Neural progenitor cell (in vitro differentiated cells): Measurements from ENCODE around the gene PHYH. TPM values are rescaled to one million over a fixed set of nuclear protein-coding genes. Genes with fewer than 3 reads are reported as not detected.

Source experiments
- DNase-seq: peaks from one replicate; pipeline ENCODE4 v3.0.0-alpha.2; 2016; ENCODE audit warnings: low spot score
- H2AFZ ChIP-seq: fragments of 200-600 bp; sonication (generic); replicated peaks from 2 replicates; pipeline ENCODE4 v1.6.1; 2016; ENCODE audit warnings: antibody characterized with exemption
- H3F3A ChIP-seq: fragments of 200-600 bp; sonication (generic); 2 replicates; pipeline ENCODE4 v1.6.1; 2016; ENCODE audit warnings: antibody characterized with exemption, low read depth
- H3K27ac ChIP-seq: fragments of 200-600 bp; sonication (generic); 2 replicates; pipeline ENCODE4 v1.5.1; 2016; ENCODE audit warnings: mild to moderate bottlenecking
- H3K27me3 ChIP-seq: fragments of 200-600 bp; sonication (generic); 2 replicates; pipeline ENCODE4 v1.6.1; 2016; ENCODE audit warnings: mild to moderate bottlenecking, moderate library complexity
- H3K36me3 ChIP-seq: fragments of 200-600 bp; sonication (generic); 2 replicates; pipeline ENCODE4 v1.5.1; 2016
- H3K4me1 ChIP-seq: fragments of 200-600 bp; sonication (generic); 2 replicates; pipeline ENCODE4 v1.6.1; 2016; ENCODE audit warnings: mixed run types
- H3K4me2 ChIP-seq: fragments of 200-600 bp; sonication (generic); 2 replicates; pipeline ENCODE4 v1.6.1; 2016
- H3K4me3 ChIP-seq: fragments of 200-600 bp; sonication (generic); 2 replicates; pipeline ENCODE4 v1.5.1; 2016
- H3K79me2 ChIP-seq: fragments of 200-600 bp; sonication (generic); 2 replicates; pipeline ENCODE4 v1.6.1; 2016; ENCODE audit warnings: low read depth
- H3K9ac ChIP-seq: fragments of 200-600 bp; sonication (generic); 2 replicates; pipeline ENCODE4 v1.6.1; 2016
- H3K9me3 ChIP-seq: fragments of 200-600 bp; sonication (generic); 2 replicates; pipeline ENCODE4 v1.5.1; 2016; ENCODE audit warnings: low read depth
- H4K20me1 ChIP-seq: fragments of 200-600 bp; sonication (generic); 2 replicates; pipeline ENCODE4 v1.6.1; 2016; ENCODE audit warnings: low read depth
- H3K27ac Mint-ChIP-seq: 3 replicates; pipeline ENCODE4 v1.8.0; 2021; ENCODE audit warnings: mixed read lengths
- H3K27me3 Mint-ChIP-seq: 2 replicates; pipeline ENCODE4 v1.8.0; 2022; ENCODE audit warnings: low read depth, mild to moderate bottlenecking, inconsistent platforms, moderate library complexity, mixed read lengths; ENCODE audit not compliant: insufficient read depth
- H3K36me3 Mint-ChIP-seq: 3 replicates; pipeline ENCODE4 v1.8.0; 2021; ENCODE audit warnings: mixed read lengths
- H3K4me1 Mint-ChIP-seq: 3 replicates; pipeline ENCODE4 v1.8.0; 2021; ENCODE audit warnings: mixed read lengths
- H3K4me3 Mint-ChIP-seq: 3 replicates; pipeline ENCODE4 v1.8.0; 2021; ENCODE audit warnings: mild to moderate bottlenecking, moderate library complexity, mixed read lengths
- H3K9me3 Mint-ChIP-seq: 3 replicates; pipeline ENCODE4 v1.8.0; 2020; ENCODE audit warnings: mixed read lengths
- CTCF ChIP-seq: fragments of 200-600 bp; sonication (generic); IDR thresholded peaks from 2 replicates; pipeline ENCODE4 v1.5.1; 2017; ENCODE audit warnings: antibody characterized with exemption, mild to moderate bottlenecking
- EZH2 ChIP-seq: fragments of 200-600 bp; sonication (generic); IDR thresholded peaks from 2 replicates; pipeline ENCODE4 v1.6.1; 2017; ENCODE audit warnings: antibody characterized with exemption, mild to moderate bottlenecking, moderate library complexity
- EZH2phosphoT487 ChIP-seq: fragments of 200-600 bp; sonication (generic); IDR thresholded peaks from 2 replicates; pipeline ENCODE4 v1.6.1; 2017; ENCODE audit warnings: antibody characterized with exemption
- total RNA-seq: library from RNA; depleted of rRNA; stranded (reverse); fragments of >200 nt; gene quantifications from 2 replicates; pipeline ENCODE4 v1.2.3, GENCODE V29; 2015; ENCODE audit warnings: low replicate concordance

PHYH gene
- total RNA-seq, 1 donor from 2014 or later, result 22.2 TPM

- H3K27ac ChIP-seq, result no peak overlapping the region
- no peaks in the 10 kb centered on the region for H4K20me1 ChIP-seq
- no peak overlapping the region for H3K4me3 ChIP-seq
- no peak overlapping the region for H3K4me2 ChIP-seq
- H3K27me3 ChIP-seq, result no peaks in the 10 kb centered on the region
- H3K36me3 ChIP-seq, result peaks cover 19% of the 10 kb centered on the region
- peaks cover 2% of the 10 kb centered on the region for H3K27me3 Mint-ChIP-seq
- H3K4me1 Mint-ChIP-seq, result peaks cover 11% of the 10 kb centered on the region
- peaks cover 56% of the 10 kb centered on the region for H3K36me3 Mint-ChIP-seq
- H2AFZ ChIP-seq, result no peak overlapping the region
- H3K9ac ChIP-seq, result no peak overlapping the region
- no peak for DNase-seq
- no peak overlapping the region for H3K27ac Mint-ChIP-seq
- H3K9me3 ChIP-seq, result no peaks in the 10 kb centered on the region
- H3K79me2 ChIP-seq, result no peaks in the 10 kb centered on the region
- no peak overlapping the region for H3K4me3 Mint-ChIP-seq
- no peaks in the 10 kb centered on the region for H3K9me3 Mint-ChIP-seq
- TF ChIP-seq EZH2phosphoT487 (no peak), EZH2 (no peak), CTCF (no peak)
- peaks cover 7% of the 10 kb centered on the region for H3F3A ChIP-seq
- H3K4me1 ChIP-seq, result peaks cover 12% of the 10 kb centered on the region
Observed at GRCh38 chr10:13328126-13328525, 28.3 kb upstream of the PHYH start.

- H3K4me1 ChIP-seq, result peaks cover 12% of the 10 kb centered on the region
- H3K27ac Mint-ChIP-seq, result no peak overlapping the region
- no peak overlapping the region for H3K9ac ChIP-seq
- no peak overlapping the region for H3K27ac ChIP-seq
- no peaks in the 10 kb centered on the region for H4K20me1 ChIP-seq
- H3K79me2 ChIP-seq, result no peaks in the 10 kb centered on the region
- H3K4me3 Mint-ChIP-seq, result no peak overlapping the region
- H3K27me3 Mint-ChIP-seq, result peaks cover 2% of the 10 kb centered on the region
- H3K27me3 ChIP-seq, result no peaks in the 10 kb centered on the region
- no peak overlapping the region for H2AFZ ChIP-seq
- H3K4me1 Mint-ChIP-seq, result peaks cover 11% of the 10 kb centered on the region
- H3K36me3 ChIP-seq, result peaks cover 19% of the 10 kb centered on the region
- H3K4me2 ChIP-seq, result no peak overlapping the region
- H3K9me3 ChIP-seq, result no peaks in the 10 kb centered on the region
- H3F3A ChIP-seq, result peaks cover 7% of the 10 kb centered on the region
- DNase-seq, result no peak
- no peaks in the 10 kb centered on the region for H3K9me3 Mint-ChIP-seq
- no peak for TF ChIP-seq EZH2
- peaks cover 58% of the 10 kb centered on the region for H3K36me3 Mint-ChIP-seq
- no peak overlapping the region for H3K4me3 ChIP-seq
Observed at GRCh38 chr10:13327534-13327933, 27.7 kb upstream of the PHYH start.

GRCh38 chr10:13322615-13323148, 22.8 kb upstream of the PHYH start:
- no peak overlapping the region for H3K4me3 Mint-ChIP-seq
- no peak for DNase-seq
- Histone ChIP-seq H3K4me2 (no peak overlapping the region), H3K36me3 (peaks cover 9% of the 10 kb centered on the region), H4K20me1 (no peaks in the 10 kb centered on the region), H3K27ac (no peak overlapping the region), H3K4me1 (no peaks in the 10 kb centered on the region), H3K9me3 (no peaks in the 10 kb centered on the region), H3F3A (no peaks in the 10 kb centered on the region), H3K9ac (no peak overlapping the region), H3K4me3 (no peak overlapping the region), H3K27me3 (no peaks in the 10 kb centered on the region), H2AFZ (no peak overlapping the region), H3K79me2 (no peaks in the 10 kb centered on the region)
- TF ChIP-seq CTCF, result no peak
- no peak for TF ChIP-seq EZH2
- no peak for TF ChIP-seq EZH2phosphoT487
- H3K27me3 Mint-ChIP-seq, result no peaks in the 10 kb centered on the region
- no peaks in the 10 kb centered on the region for H3K4me1 Mint-ChIP-seq
- peaks cover 37% of the 10 kb centered on the region for H3K36me3 Mint-ChIP-seq
- H3K9me3 Mint-ChIP-seq, result no peaks in the 10 kb centered on the region
- no peak overlapping the region for H3K27ac Mint-ChIP-seq

GRCh38 chr10:13321576-13321975, 21.7 kb upstream of the PHYH start:
- Mint-ChIP-seq H3K4me1 (no peaks in the 10 kb centered on the region), H3K36me3 (peaks cover 32% of the 10 kb centered on the region), H3K4me3 (no peak overlapping the region), H3K9me3 (no peaks in the 10 kb centered on the region), H3K27ac (peak overlapping the region; percentile 4), H3K27me3 (no peaks in the 10 kb centered on the region)
- Histone ChIP-seq H2AFZ (no peak overlapping the region), H4K20me1 (no peaks in the 10 kb centered on the region), H3K4me3 (no peak overlapping the region), H3K4me2 (no peak overlapping the region), H3K9ac (no peak overlapping the region), H3K27ac (no peak overlapping the region), H3K79me2 (no peaks in the 10 kb centered on the region), H3K4me1 (no peaks in the 10 kb centered on the region), H3F3A (no peaks in the 10 kb centered on the region), H3K9me3 (no peaks in the 10 kb centered on the region), H3K36me3 (peaks cover 9% of the 10 kb centered on the region), H3K27me3 (no peaks in the 10 kb centered on the region)
- TF ChIP-seq EZH2, result no peak
- DNase-seq, result no peak
